K562 (cell line): ENCODE data around the gene SCNN1A. TPM values are rescaled to one million over a fixed set of nuclear protein-coding genes. Genes with fewer than 3 reads are reported as not detected.

Experiments
- ATAC-seq: fragments of 200-7000 bp; cut with Tn5 transposase; 3 replicates; pipeline ENCODE4 v1.9.1; 2020; ENCODE audit warnings: moderate library complexity
- BruUV-seq: library from RNA; stranded (reverse); fragments of 400-500 nt; replicated peaks from 2 replicates; lab custom pipeline; 2021; lab: Mats Ljungman, UMichigan
- CTCF ChIA-PET: fragments of 300-600 bp; formaldehyde crosslinking; extraction: SDS; loops from one replicate; lab custom pipeline; 2021; ENCODE audit warnings: low intra/inter-chr PET ratio; lab: Yijun Ruan, JAX
- POLR2A ChIA-PET: fragments of 300-600, 350-650 bp; sonication (Branson Sonifier 250); formaldehyde crosslinking; extraction: SDS; loops from one replicate; lab custom pipeline; 2021; ENCODE audit warnings: antibody characterized with exemption, inconsistent platforms; lab: Yijun Ruan, JAX
- DNase-seq, 4 experiments: peaks; one replicate each; pipeline versions ENCODE4 v3.0.0 to v3.0.0-alpha.2; 2011 to 2018; ENCODE audit warnings: low spot score in 3 of 4, mixed read lengths in 3 of 4; ENCODE audit errors: extremely low read depth in 1 of 4
- FAIRE-seq: peaks from 2 replicates; lab custom pipeline; 2011; peaks lifted over from hg19 to GRCh38; lab: Jason Lieb, UNC
- H2AFZ ChIP-seq: 2 replicates; pipeline ENCODE4 v1.6.0; 2011; ENCODE audit warnings: low read depth, low read length, control low read depth, inconsistent platforms
- H3K27ac ChIP-seq: fragments of 200-600 bp; 3 replicates; pipeline ENCODE4 v1.8.0; 2011; ENCODE audit warnings: low read depth, mild to moderate bottlenecking, control low read depth, inconsistent platforms, low read length, moderate library complexity, mixed read lengths; ENCODE audit errors: extremely low read depth
- H3K27me3 ChIP-seq, 2 experiments: fragments of 300-600 bp in 1 of 2; 2 replicates in 1 of 2; 3 replicates in 1 of 2; pipeline versions ENCODE4 v1.6.0 to v1.8.0; 2011; ENCODE audit warnings: inconsistent platforms in 2 of 2, low read length in 2 of 2, mild to moderate bottlenecking in 1 of 2, mixed read lengths in 1 of 2, moderate library complexity in 1 of 2; ENCODE audit not compliant: control insufficient read depth in 2 of 2, insufficient read depth in 2 of 2
- H3K36me3 ChIP-seq: fragments of 300-600 bp; 3 replicates; pipeline ENCODE4 v1.8.0; 2011; ENCODE audit warnings: mild to moderate bottlenecking, low read length, inconsistent platforms; ENCODE audit not compliant: control insufficient read depth, insufficient read depth
- H3K4me1 ChIP-seq, 2 experiments: fragments of 200-600 bp in 1 of 2; replicated peaks in 1 of 2; 2 replicates in 1 of 2; 3 replicates in 1 of 2; pipeline versions ENCODE4 v1.5.1 to v1.8.0; 2011; ENCODE audit warnings: inconsistent platforms in 2 of 2, low read length in 2 of 2, mild to moderate bottlenecking in 1 of 2, mixed read lengths in 1 of 2, moderate library complexity in 1 of 2; ENCODE audit not compliant: control insufficient read depth in 2 of 2, insufficient read depth in 2 of 2
- H3K4me2 ChIP-seq: 2 replicates; pipeline ENCODE4 v1.6.1; 2011; ENCODE audit warnings: low read length, control low read depth, inconsistent platforms, mixed read lengths; ENCODE audit not compliant: insufficient read depth
- H3K4me3 ChIP-seq: fragments of 200-600 bp; sonication (generic), shearing (Covaris generic); 2 replicates; pipeline ENCODE4 v1.5.1; 2016; ENCODE audit warnings: control low read depth, inconsistent platforms
- H3K79me2 ChIP-seq: fragments of 200-600 bp; 3 replicates; pipeline ENCODE4 v1.8.0; 2011; ENCODE audit warnings: low read length, inconsistent platforms; ENCODE audit not compliant: control insufficient read depth, insufficient read depth
- H3K9ac ChIP-seq, 2 experiments: 2 replicates each; pipeline versions ENCODE4 v1.6.0 to v1.6.1; 2011; ENCODE audit warnings: low read depth in 2 of 2, low read length in 2 of 2, control low read depth in 1 of 2, inconsistent platforms in 1 of 2, mild to moderate bottlenecking in 1 of 2, mixed read lengths in 1 of 2; ENCODE audit not compliant: insufficient read depth in 1 of 2
- H3K9me1 ChIP-seq: one replicate; pipeline ENCODE4 v1.6.0; 2011; ENCODE audit warnings: inconsistent platforms, mild to moderate bottlenecking, low read length, moderate library complexity; ENCODE audit not compliant: control insufficient read depth, insufficient read depth
- H3K9me3 ChIP-seq: replicated peaks from 2 replicates; pipeline ENCODE4 v1.5.1; 2011; ENCODE audit warnings: low read depth, low read length, inconsistent platforms; ENCODE audit not compliant: control insufficient read depth, insufficient read depth
- H4K20me1 ChIP-seq: replicated peaks from 2 replicates; pipeline ENCODE4 v1.6.1; 2011; ENCODE audit warnings: low read length, inconsistent platforms, mixed read lengths; ENCODE audit not compliant: control insufficient read depth, insufficient read depth
- MTA1 ChIP-seq: fragments of 450-650 bp; IDR thresholded peaks from 2 replicates; pipeline ENCODE4 v1.6.1; 2017; ENCODE audit warnings: borderline replicate concordance
- PHF8 ChIP-seq: fragments of 200-600 bp; sonication (generic); IDR thresholded peaks from 2 replicates; pipeline ENCODE4 v1.6.1; 2012; ENCODE audit warnings: mixed run types, mild to moderate bottlenecking, inconsistent platforms, low read length, moderate library complexity, borderline replicate concordance
- SMAD4 ChIP-seq: fragments of 250-450 bp; sonication (Bioruptor Pico); conservative IDR thresholded peaks from 2 replicates; pipeline ENCODE4 v1.8.0; 2021; ENCODE audit warnings: inconsistent platforms, mild to moderate bottlenecking, moderate library complexity
- YBX1 ChIP-seq: fragments of 450-650 bp; IDR thresholded peaks from 2 replicates; pipeline ENCODE4 v1.7.1; 2016; ENCODE audit warnings: mild to moderate bottlenecking
- ZSCAN29 ChIP-seq: fragments of 450-650 bp; IDR thresholded peaks from 2 replicates; pipeline ENCODE4 v1.6.1; 2017
- WGBS: fragments of 100-300 bp; shearing (Covaris generic); methylation state at CpG from one replicate; pipeline ENCODE4 v1.1.6; 2016; ENCODE audit warnings: low coverage, mixed read lengths; ENCODE audit not compliant: insufficient coverage; ENCODE audit errors: missing lambda C conversion rate; 5-methylcytosine and 5-hydroxymethylcytosine counted together
- in situ Hi-C: fragments of 300-500 bp; cut with MboI; formaldehyde crosslinking; loops from 4 replicates; pipeline ENCODE4 v1.15.0; 2018; ENCODE audit warnings: inconsistent platforms, mixed read lengths
- intact Hi-C: fragments of 100-400 bp; cut with micrococcal nuclease; formaldehyde crosslinking; loops from 2 replicates; pipeline ENCODE4 v1.14.2; 2022
- polyA plus RNA-seq, 8 experiments: library from polyadenylated mRNA; depleted of rRNA in 4 of 8; stranded (reverse) in 5 of 8; unstranded in 3 of 8; fragments of >200 nt; fragmentation: Nextera tagmentation in 2 of 8; fragmentation: Illumina TruSeq in 1 of 8; extraction: Ambion mirVana in 2 of 8; extraction: Trizol in 1 of 8; gene quantifications; 2 replicates each; pipeline versions ENCODE4 v1.2.1 to v1.2.3, GENCODE V29; 2011 to 2014; ENCODE audit warnings: inconsistent platforms in 1 of 8, missing spikeins in 1 of 8
- total RNA-seq, 7 experiments: library from RNA; depleted of rRNA in 6 of 7; stranded (reverse); fragments of >200 nt in 6 of 7; fragmentation: Illumina TruSeq in 2 of 7; extraction: Trizol in 2 of 7; gene quantifications; 2 replicates each; pipeline versions ENCODE4 v1.2.1 to v1.2.3, GENCODE V29; 2011 to 2021; ENCODE audit warnings: low replicate concordance in 1 of 7
- TF ChIP-seq, protein P1 (sequence below): sonication (generic); formaldehyde crosslinking; IDR thresholded peaks from 2 replicates; pipeline ENCODE4 v1.8.1; 2023; ENCODE audit warnings: mild to moderate bottlenecking, missing genetic modification reagents

SCNN1A gene
- total and polyA plus RNA-seq, 9 of the 15 experiments (the other 6 are each of a cell fraction or from before 2014, with no cell fraction given), result 0.15 to 0.49 (median 0.32) TPM; not detected in 5

- H3K79me2 ChIP-seq, result peaks cover 6% of the 10 kb centered on the region
- ATAC-seq, result no peak
- peaks cover 32% of the 10 kb centered on the region in 2 experiments for H3K4me1 ChIP-seq
- no peak for TF ChIP-seq SMAD4 (CRISPR knock-in tag)
- TF ChIP-seq YBX1, result no peak
- no peak for TF ChIP-seq MTA1
- TF ChIP-seq PHF8, result no peak
- no peak for TF ChIP-seq ZSCAN29
- TF ChIP-seq, protein P1, sequence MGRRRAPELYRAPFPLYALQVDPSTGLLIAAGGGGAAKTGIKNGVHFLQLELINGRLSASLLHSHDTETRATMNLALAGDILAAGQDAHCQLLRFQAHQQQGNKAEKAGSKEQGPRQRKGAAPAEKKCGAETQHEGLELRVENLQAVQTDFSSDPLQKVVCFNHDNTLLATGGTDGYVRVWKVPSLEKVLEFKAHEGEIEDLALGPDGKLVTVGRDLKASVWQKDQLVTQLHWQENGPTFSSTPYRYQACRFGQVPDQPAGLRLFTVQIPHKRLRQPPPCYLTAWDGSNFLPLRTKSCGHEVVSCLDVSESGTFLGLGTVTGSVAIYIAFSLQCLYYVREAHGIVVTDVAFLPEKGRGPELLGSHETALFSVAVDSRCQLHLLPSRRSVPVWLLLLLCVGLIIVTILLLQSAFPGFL, result no peak
- H4K20me1 ChIP-seq, result peaks cover 11% of the 10 kb centered on the region; the same call in 1 of the 2 replicates
- 8% methylated on average over 5 of the region's 5 CpGs for WGBS
- no peaks in the 10 kb centered on the region for H3K9me3 ChIP-seq
- no peak overlapping the region for H3K27ac ChIP-seq
- no peak overlapping the region for H3K4me3 ChIP-seq
- in situ Hi-C loops (no loop called here), intact Hi-C loops (no loop called here)
- H2AFZ ChIP-seq, result no peak overlapping the region
- POLR2A ChIA-PET, result interaction anchor here (0.8 to 1.9 kb wide), 5 partner anchors 9 to 124 kb away, joined by 3 to 12 read pairs (median 3); partner anchors contain the start of gene VAMP1
- no peak for FAIRE-seq
- no TSS peak for BruUV-seq
- CTCF ChIA-PET, result no interaction called here
- peaks cover 0 to 19% of the 10 kb centered on the region in 2 experiments; a peak in 2 of 5 replicates for H3K27me3 ChIP-seq
- no peaks in the 10 kb centered on the region for H3K9me1 ChIP-seq
- no peak overlapping the region for H3K9ac ChIP-seq
- DNase-seq, result no peak
- no peaks in the 10 kb centered on the region for H3K36me3 ChIP-seq
- H3K4me2 ChIP-seq, result no peak overlapping the region
Observed at GRCh38 chr12:6346235-6346832, 29.0 kb downstream of the SCNN1A start.
